Endodermal cell (in vitro differentiated cells): ENCODE data around the gene NFIA. TPM values are rescaled to one million over a fixed set of nuclear protein-coding genes. Genes with fewer than 3 reads are reported as not detected.

ENCODE experiments used
- DNase-seq: peaks from one replicate; pipeline ENCODE4 v3.0.0-alpha.2; 2017
- H3K27ac ChIP-seq: 2 replicates; pipeline ENCODE4 v1.5.1; 2013; ENCODE audit warnings: mild to moderate bottlenecking, low read depth, low read length, moderate library complexity
- H3K27me3 ChIP-seq: 2 replicates; pipeline ENCODE4 v1.6.1; 2013; ENCODE audit warnings: mild to moderate bottlenecking, low read length, moderate library complexity; ENCODE audit not compliant: insufficient read depth, control insufficient read depth, poor library complexity, severe bottlenecking
- H3K36me3 ChIP-seq: 2 replicates; pipeline ENCODE4 v1.7.0; 2013; ENCODE audit warnings: mild to moderate bottlenecking, low read length, moderate library complexity; ENCODE audit not compliant: control insufficient read depth, insufficient read depth
- H3K4me1 ChIP-seq: one replicate; pipeline ENCODE4 v1.7.0; 2013; ENCODE audit warnings: low read length; ENCODE audit not compliant: control insufficient read depth, insufficient read depth
- H3K4me3 ChIP-seq: 2 replicates; pipeline ENCODE4 v1.5.1; 2013; ENCODE audit warnings: mild to moderate bottlenecking, low read length, moderate library complexity
- H3K9ac ChIP-seq: 2 replicates; pipeline ENCODE4 v1.6.1; 2013; ENCODE audit warnings: mild to moderate bottlenecking, low read length, moderate library complexity; ENCODE audit not compliant: poor library complexity, severe bottlenecking; ENCODE audit errors: extremely low read depth
- H3K9me3 ChIP-seq: 2 replicates; pipeline ENCODE4 v1.6.1; 2013; ENCODE audit warnings: mild to moderate bottlenecking, low read length, moderate library complexity; ENCODE audit not compliant: control insufficient read depth
- H3K27ac Mint-ChIP-seq: 2 replicates; pipeline ENCODE4 v1.8.0; 2020; ENCODE audit warnings: mixed read lengths
- H3K27me3 Mint-ChIP-seq: 2 replicates; pipeline ENCODE4 v1.8.0; 2021; ENCODE audit warnings: mild to moderate bottlenecking, mixed read lengths; ENCODE audit not compliant: insufficient read depth
- H3K36me3 Mint-ChIP-seq: 2 replicates; pipeline ENCODE4 v1.8.0; 2020; ENCODE audit warnings: low read depth, mixed read lengths
- H3K4me1 Mint-ChIP-seq: 2 replicates; pipeline ENCODE4 v1.8.0; 2020; ENCODE audit warnings: mixed read lengths
- H3K4me3 Mint-ChIP-seq: 2 replicates; pipeline ENCODE4 v1.8.0; 2020; ENCODE audit warnings: mild to moderate bottlenecking, moderate library complexity, mixed read lengths
- H3K9me3 Mint-ChIP-seq: 2 replicates; pipeline ENCODE4 v1.8.0; 2020; ENCODE audit warnings: mild to moderate bottlenecking, mixed read lengths
- CTCF ChIP-seq: fragments of 200-600 bp; sonication (generic); conservative IDR thresholded peaks from 2 replicates; pipeline ENCODE4 v1.5.0; 2021; ENCODE audit warnings: antibody characterized with exemption, mild to moderate bottlenecking
- WGBS, 2 experiments: methylation state at CpG; one replicate each; pipeline versions ENCODE4 v1.1.5 to v1.1.7; 2013; ENCODE audit warnings: missing lambda C conversion rate in 2 of 2, mixed read lengths in 1 of 2; ENCODE audit not compliant: insufficient coverage in 1 of 2, insufficient read length in 1 of 2; 5-methylcytosine and 5-hydroxymethylcytosine counted together
- total RNA-seq, 2 donors: library from RNA; stranded (reverse); fragmentation: NEBNext Ultra II Directional in 1 of 2; extraction: Animal tissue kit (Norgen Biotek cat#: 25700) in 1 of 2; gene quantifications; 2 replicates in 1 of 2; 3 replicates in 1 of 2; pipeline ENCODE4 v1.2.1, GENCODE V29; 2021

Gene NFIA
- total RNA-seq, 2 donors from 2014 or later: 2.3 to 3.8 TPM

GRCh38 chr1:61122389-61122788 lies 40.0 kb downstream of the NFIA start:
- WGBS, 2 experiments: 100% methylated on average over 1 of the region's 2 CpGs
- no peaks in the 10 kb centered on the region for H3K9me3 Mint-ChIP-seq
- Histone ChIP-seq H3K27ac (no peak overlapping the region), H3K36me3 (no peaks in the 10 kb centered on the region), H3K27me3 (no peaks in the 10 kb centered on the region), H3K4me3 (no peak overlapping the region), H3K4me1 (no peaks in the 10 kb centered on the region), H3K9ac (no peak overlapping the region), H3K9me3 (no peaks in the 10 kb centered on the region)
- H3K4me1 Mint-ChIP-seq: peaks cover 3% of the 10 kb centered on the region
- TF ChIP-seq CTCF: no peak
- no peak for DNase-seq
- no peaks in the 10 kb centered on the region for H3K36me3 Mint-ChIP-seq
- no peak overlapping the region for H3K27ac Mint-ChIP-seq
- no peaks in the 10 kb centered on the region for H3K27me3 Mint-ChIP-seq
- H3K4me3 Mint-ChIP-seq: no peak overlapping the region

- no peak overlapping the region for H3K4me3 ChIP-seq
- Mint-ChIP-seq H3K27ac (no peak overlapping the region), H3K4me3 (no peak overlapping the region), H3K9me3 (no peaks in the 10 kb centered on the region), H3K27me3 (no peaks in the 10 kb centered on the region), H3K4me1 (peaks cover 3% of the 10 kb centered on the region), H3K36me3 (no peaks in the 10 kb centered on the region)
- H3K27ac ChIP-seq: no peak overlapping the region
- H3K4me1 ChIP-seq: no peaks in the 10 kb centered on the region
- H3K9ac ChIP-seq: no peak overlapping the region
- no peak for DNase-seq
- no peaks in the 10 kb centered on the region for H3K36me3 ChIP-seq
- no peaks in the 10 kb centered on the region for H3K27me3 ChIP-seq
- WGBS, 2 experiments: 91 to 100% methylated on average over 1 to 2 of the region's 2 CpGs
- TF ChIP-seq CTCF: no peak
- H3K9me3 ChIP-seq: no peaks in the 10 kb centered on the region
Measured at GRCh38 chr1:61123326-61123725, 41.0 kb downstream of the NFIA start.

- H3K27ac ChIP-seq: no peak overlapping the region
- WGBS, 2 experiments: 96 to 100% methylated on average over 1 to 2 of the region's 2 CpGs
- no peaks in the 10 kb centered on the region for H3K9me3 ChIP-seq
- H3K9me3 Mint-ChIP-seq: no peaks in the 10 kb centered on the region
- no peak overlapping the region for H3K4me3 ChIP-seq
- no peaks in the 10 kb centered on the region for H3K27me3 ChIP-seq
- no peak overlapping the region for H3K27ac Mint-ChIP-seq
- no peaks in the 10 kb centered on the region for H3K36me3 ChIP-seq
- no peaks in the 10 kb centered on the region for H3K4me1 ChIP-seq
- H3K4me1 Mint-ChIP-seq: peaks cover 3% of the 10 kb centered on the region
- TF ChIP-seq CTCF: no peak
- H3K4me3 Mint-ChIP-seq: no peak overlapping the region
- H3K27me3 Mint-ChIP-seq: no peaks in the 10 kb centered on the region
- H3K9ac ChIP-seq: no peak overlapping the region
- H3K36me3 Mint-ChIP-seq: no peaks in the 10 kb centered on the region
- no peak for DNase-seq
Measured at GRCh38 chr1:61124078-61124477, 41.7 kb downstream of the NFIA start.
